GM20000 (cell line): ENCODE data around the gene CADM2.
A peak's percentile ranks its signal among the peaks of the same experiment; 100 is the strongest.

Experiments
- DNase-seq: peaks from one replicate; pipeline ENCODE4 v3.0.0; 2012; ENCODE audit warnings: low spot score
- CTCF ChIP-seq: IDR thresholded peaks from 2 replicates; pipeline ENCODE4 v1.5.1; 2012; ENCODE audit warnings: mild to moderate bottlenecking, control low read depth; ENCODE audit errors: extremely low read depth, missing control alignments

Gene CADM2

DNA sequence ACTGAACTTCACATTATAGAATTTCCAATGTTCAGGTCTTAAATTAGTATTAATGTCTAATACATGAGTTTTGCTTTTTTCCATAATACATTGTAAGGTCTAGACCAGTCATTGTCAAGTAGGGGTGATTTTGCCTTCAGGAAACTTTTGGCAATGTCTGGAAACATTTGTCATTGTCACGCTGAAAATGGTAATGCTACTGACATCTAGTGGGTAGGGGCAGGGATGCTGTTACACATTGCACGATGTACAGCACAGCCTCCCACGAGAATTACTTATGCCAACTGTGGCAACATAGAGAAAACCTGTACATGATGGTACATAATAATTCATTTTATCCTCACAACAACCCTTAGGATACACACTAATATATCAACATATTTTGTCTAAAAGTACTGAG is 384.1 kb downstream of the CADM2 start:
- TF ChIP-seq CTCF: peak; percentile 13
- DNase-seq: peak; percentile 3

GRCh38 chr3:85355572-85355971 is 396.8 kb downstream of the CADM2 start:
- no peak for TF ChIP-seq CTCF
- DNase-seq: no peak

DNA sequence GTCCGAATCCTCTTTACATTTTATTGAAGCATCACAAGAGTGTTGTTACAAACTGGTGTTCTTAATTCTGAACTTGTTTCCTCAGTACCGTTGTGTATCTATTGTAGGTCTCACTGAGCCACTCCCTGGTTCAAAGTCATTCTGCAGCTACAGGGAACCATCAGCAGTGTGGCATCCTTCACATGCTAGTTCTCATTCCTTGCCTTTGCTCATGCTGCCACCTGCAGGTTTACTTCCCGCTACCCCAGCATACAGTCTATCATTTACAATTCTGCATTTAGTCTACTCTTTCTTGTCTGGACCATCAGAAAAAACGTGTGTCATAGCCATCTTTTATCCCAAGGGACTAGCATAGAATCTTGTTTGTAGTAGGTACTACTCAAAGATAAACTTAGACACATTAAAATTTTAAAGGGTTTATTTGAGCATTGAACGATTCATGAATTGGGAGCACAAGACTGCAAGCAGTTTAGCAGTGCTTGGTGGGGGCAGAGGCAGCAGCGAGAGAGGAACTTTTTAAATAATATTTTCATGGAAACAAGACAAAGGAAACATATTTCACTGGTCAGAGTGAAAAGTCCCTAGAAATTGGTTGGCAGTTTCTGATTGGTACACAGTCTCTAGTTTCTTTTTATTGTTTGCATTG is 402.1 kb downstream of the CADM2 start:
- TF ChIP-seq CTCF: peak; percentile 11
- peak; percentile 12 for DNase-seq

DNA sequence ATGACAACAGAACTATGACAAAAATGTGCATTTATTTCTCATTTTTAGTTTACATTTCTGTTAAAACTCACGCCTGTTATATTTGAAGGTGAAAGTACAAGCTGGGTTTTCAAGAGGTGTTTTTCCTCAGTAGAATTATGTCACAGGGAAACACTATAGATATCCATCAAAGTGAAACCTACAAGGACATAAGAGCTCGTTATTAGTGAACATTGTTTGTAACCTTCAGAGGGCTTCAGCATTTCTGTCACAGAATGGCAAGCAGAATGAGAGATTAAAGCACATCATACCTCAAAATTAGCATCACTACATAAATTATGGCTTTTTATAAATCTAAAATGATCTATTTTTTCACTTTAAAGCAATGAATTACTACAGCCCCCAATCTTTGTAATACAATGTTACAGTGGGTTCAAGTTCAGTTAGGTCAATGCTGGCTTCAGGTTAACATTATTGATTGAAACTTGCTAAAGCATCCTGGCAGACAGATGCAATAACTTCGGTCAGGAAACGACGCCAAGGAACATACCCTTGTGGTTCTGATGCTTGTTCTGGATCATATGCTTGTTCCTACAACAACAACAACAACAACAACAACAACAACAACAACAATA is 405.6 kb downstream of the CADM2 start:
- TF ChIP-seq CTCF: no peak
- DNase-seq: no peak

- no peak for TF ChIP-seq CTCF
- no peak for DNase-seq
Observed at GRCh38 chr3:85370341-85370740, 411.6 kb downstream of the CADM2 start.

GRCh38 chr3:85376131-85376530 is 417.3 kb downstream of the CADM2 start:
- no peak for TF ChIP-seq CTCF
- no peak for DNase-seq

GRCh38 chr3:85377115-85377514 is 418.3 kb downstream of the CADM2 start:
- no peak for TF ChIP-seq CTCF
- DNase-seq: no peak
